Measurements from ENCODE around the gene IGF1R.

DNA sequence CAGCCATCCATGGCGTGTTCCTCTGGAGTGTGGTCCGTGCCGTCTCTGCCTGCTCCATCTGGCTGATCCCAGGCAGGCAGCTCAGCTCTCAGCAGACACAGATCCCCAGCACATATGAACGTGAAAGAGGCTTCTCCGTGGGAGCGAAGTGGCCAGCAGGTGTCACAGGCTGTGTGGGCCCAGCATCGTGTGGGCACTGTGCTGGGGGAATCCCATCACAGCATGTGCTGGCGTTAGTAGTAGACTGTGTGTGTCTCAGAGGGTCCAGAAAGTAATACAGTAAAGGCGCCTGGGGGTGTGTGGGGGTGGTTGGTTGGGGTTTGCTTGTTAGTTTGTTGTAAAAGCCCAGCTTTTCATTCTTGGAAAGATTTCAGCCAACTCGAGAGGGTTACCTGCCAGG, 147.6 kb downstream of the IGF1R start:
- TF ChIP-seq, protein P1, sequence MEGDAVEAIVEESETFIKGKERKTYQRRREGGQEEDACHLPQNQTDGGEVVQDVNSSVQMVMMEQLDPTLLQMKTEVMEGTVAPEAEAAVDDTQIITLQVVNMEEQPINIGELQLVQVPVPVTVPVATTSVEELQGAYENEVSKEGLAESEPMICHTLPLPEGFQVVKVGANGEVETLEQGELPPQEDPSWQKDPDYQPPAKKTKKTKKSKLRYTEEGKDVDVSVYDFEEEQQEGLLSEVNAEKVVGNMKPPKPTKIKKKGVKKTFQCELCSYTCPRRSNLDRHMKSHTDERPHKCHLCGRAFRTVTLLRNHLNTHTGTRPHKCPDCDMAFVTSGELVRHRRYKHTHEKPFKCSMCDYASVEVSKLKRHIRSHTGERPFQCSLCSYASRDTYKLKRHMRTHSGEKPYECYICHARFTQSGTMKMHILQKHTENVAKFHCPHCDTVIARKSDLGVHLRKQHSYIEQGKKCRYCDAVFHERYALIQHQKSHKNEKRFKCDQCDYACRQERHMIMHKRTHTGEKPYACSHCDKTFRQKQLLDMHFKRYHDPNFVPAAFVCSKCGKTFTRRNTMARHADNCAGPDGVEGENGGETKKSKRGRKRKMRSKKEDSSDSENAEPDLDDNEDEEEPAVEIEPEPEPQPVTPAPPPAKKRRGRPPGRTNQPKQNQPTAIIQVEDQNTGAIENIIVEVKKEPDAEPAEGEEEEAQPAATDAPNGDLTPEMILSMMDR (IDR thresholded peaks at IDR 0.05; ENCODE audit: low read depth, low read length): no peak
- no peak for TF ChIP-seq EZH2phosphoT487 (IDR thresholded peaks at IDR 0.05; ENCODE audit: low read depth)
